ENCODE data around the gene PAPPA.

DNA sequence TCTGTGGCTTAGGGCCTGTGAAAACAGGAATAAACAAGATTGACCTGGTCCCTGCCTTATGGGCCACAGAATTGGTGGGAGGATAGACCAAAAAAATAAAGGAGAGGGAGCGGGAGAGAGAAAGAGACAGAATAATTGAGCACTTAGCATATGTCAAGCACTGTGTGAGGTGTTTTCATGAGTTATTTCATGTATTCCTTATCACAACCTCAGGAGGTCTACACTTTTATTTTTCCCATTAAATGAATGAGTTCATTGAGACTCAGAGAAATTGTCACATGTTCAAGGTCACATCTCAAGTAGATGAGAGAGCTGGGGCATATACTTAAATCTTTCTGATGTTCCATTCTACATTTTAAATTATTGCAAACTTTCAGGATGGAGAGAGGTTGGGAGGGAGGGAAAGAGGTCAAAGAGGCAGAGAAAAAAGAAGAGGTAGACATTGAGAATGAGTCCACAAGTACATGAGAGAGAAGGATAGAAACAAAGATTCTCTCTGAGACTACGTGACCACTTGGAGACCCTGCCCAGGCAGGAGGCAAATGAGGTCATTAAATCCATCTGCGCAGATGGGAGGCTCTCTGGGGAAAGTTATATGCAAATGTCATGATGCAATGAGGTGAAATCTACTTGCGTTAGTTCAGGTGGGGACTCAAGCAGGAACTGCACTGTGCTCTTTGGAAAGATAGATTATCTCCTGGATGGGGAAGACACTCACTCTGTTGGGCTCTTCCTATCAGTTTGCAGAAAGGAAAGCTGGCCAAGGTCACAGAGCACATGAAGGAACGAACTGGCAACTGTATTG, 241.5 kb downstream of the PAPPA start:
- TF ChIP-seq, protein P1, sequence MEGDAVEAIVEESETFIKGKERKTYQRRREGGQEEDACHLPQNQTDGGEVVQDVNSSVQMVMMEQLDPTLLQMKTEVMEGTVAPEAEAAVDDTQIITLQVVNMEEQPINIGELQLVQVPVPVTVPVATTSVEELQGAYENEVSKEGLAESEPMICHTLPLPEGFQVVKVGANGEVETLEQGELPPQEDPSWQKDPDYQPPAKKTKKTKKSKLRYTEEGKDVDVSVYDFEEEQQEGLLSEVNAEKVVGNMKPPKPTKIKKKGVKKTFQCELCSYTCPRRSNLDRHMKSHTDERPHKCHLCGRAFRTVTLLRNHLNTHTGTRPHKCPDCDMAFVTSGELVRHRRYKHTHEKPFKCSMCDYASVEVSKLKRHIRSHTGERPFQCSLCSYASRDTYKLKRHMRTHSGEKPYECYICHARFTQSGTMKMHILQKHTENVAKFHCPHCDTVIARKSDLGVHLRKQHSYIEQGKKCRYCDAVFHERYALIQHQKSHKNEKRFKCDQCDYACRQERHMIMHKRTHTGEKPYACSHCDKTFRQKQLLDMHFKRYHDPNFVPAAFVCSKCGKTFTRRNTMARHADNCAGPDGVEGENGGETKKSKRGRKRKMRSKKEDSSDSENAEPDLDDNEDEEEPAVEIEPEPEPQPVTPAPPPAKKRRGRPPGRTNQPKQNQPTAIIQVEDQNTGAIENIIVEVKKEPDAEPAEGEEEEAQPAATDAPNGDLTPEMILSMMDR (IDR thresholded peaks at IDR 0.05): no peak
- no peak for TF ChIP-seq POLR2A (IDR thresholded peaks at IDR 0.05)
